Measurements from ENCODE around the gene NAALADL2. TPM values are rescaled to one million over a fixed set of nuclear protein-coding genes. Genes with fewer than 3 reads are reported as not detected.

NAALADL2 gene
- total and polyA plus RNA-seq, 2 of the 4 experiments (the other 2 are of a cell fraction): 3.8 to 19.2 TPM

DNA sequence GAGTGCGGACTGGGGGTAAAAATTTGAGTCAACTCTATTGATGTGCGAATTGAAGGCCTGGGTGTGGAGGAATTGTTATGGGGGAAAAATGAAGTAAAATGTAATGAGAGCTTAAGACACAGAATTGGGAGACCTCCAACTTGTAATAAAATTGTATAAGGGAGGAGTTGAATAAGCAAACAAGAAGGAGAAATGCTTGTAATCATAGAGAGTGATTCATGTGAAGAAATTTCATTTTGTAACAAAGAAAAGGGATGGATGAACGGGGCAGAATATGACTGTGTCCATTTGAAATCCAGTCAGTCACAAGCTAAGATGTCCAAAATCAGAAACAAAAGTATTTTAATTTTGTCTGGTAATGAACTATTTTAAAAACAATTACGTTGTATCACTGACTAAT, 552.3 kb downstream of the NAALADL2 start:
- Histone ChIP-seq H2BK20ac (ENCODE audit: low read depth, low read length) (peak overlapping the region; percentile 98), H2AK5ac (ENCODE audit: low read depth, low read length) (peak overlapping the region; percentile 85), H3K4me2 (ENCODE audit: low read depth, low read length) (peak overlapping the region; percentile 64; the same call in 1 of the 2 replicates), H3K27me3 (ENCODE audit: control insufficient read depth, insufficient read depth, low read length) (no peaks in the 10 kb centered on the region), H2BK120ac (ENCODE audit: low read depth, low read length) (peak overlapping the region; percentile 99), H4K5ac (ENCODE audit: low read depth, low read length) (peak overlapping the region; percentile 99), H2AK9ac (replicated peaks; ENCODE audit: low read depth, low read length, poor library complexity) (no peak overlapping the region), H4K20me1 (ENCODE audit: insufficient read depth, low read length) (no peaks in the 10 kb centered on the region), H3K4me1 (ENCODE audit: control insufficient read depth, insufficient read depth, low read length) (peaks cover 11% of the 10 kb centered on the region), H3K27ac (ENCODE audit: insufficient read depth, low read length) (peak overlapping the region; percentile 100), H3K9me1 (ENCODE audit: insufficient read depth, low read length) (no peaks in the 10 kb centered on the region), H3K56ac (ENCODE audit: extremely low read depth, insufficient read depth, low read length) (peak overlapping the region; percentile 93), H3K14ac (replicated peaks; ENCODE audit: low read depth, low read length) (peak overlapping the region; percentile 83), H3K4me3 (ENCODE audit: insufficient read depth, low read depth, low read length) (no peak overlapping the region), H3K9ac (ENCODE audit: low read depth, low read length) (peak overlapping the region; percentile 78), H3K79me1 (ENCODE audit: low read depth in 1 of 2, low read length in 2 of 2) (no peaks in the 10 kb centered on the region), H3K36me3 (ENCODE audit: control insufficient read depth, insufficient read depth, low read length) (no peaks in the 10 kb centered on the region), H4K8ac (ENCODE audit: low read depth in 2 of 2, low read length in 2 of 2) (peak overlapping the region; percentile 90 to 95), H3K9me3 (ENCODE audit: control insufficient read depth, insufficient read depth, low read length) (no peaks in the 10 kb centered on the region), H2BK5ac (ENCODE audit: low read depth, low read length, poor library complexity, severe bottlenecking) (peak overlapping the region; percentile 97), H2BK15ac (ENCODE audit: low read depth, low read length) (peak overlapping the region; percentile 83; the same call in 2 of the 3 replicates), H4K91ac (ENCODE audit: insufficient read depth, low read depth, low read length) (peak overlapping the region; percentile 97), H3K23ac (ENCODE audit: low read depth, low read length) (peak overlapping the region; percentile 86), H2AFZ (replicated peaks; ENCODE audit: low read length, poor library complexity) (no peak overlapping the region), H3K18ac (ENCODE audit: low read depth, low read length) (peak overlapping the region; percentile 97), H3K4ac (ENCODE audit: low read depth, low read length) (peak overlapping the region; percentile 96)
- 0 out of 2 replicates have a peak, but pooled peaks have one; percentile 37 for TF ChIP-seq FOS (IDR thresholded peaks at IDR 0.05; ENCODE audit: low read depth, low read length)
- TF ChIP-seq, protein P1, sequence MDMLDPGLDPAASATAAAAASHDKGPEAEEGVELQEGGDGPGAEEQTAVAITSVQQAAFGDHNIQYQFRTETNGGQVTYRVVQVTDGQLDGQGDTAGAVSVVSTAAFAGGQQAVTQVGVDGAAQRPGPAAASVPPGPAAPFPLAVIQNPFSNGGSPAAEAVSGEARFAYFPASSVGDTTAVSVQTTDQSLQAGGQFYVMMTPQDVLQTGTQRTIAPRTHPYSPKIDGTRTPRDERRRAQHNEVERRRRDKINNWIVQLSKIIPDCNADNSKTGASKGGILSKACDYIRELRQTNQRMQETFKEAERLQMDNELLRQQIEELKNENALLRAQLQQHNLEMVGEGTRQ (IDR thresholded peaks at IDR 0.05; ENCODE audit: low read depth, low read length): no peak
- 0 out of 2 replicates have a peak, but pooled peaks have one; percentile 4 for TF ChIP-seq CEBPB (IDR thresholded peaks at IDR 0.05; ENCODE audit: low read depth, low read length)
- CTCF ChIA-PET: interaction anchor here (1.2 kb wide), 1 partner anchor 9 kb away, joined by 3 read pairs; no protein-coding TSS in a partner anchor
- in situ Hi-C loops (cut with MboI; ENCODE audit: low sequenced_read_pairs): no loop called here
- ATAC-seq (ENCODE audit: low read depth): peak; percentile 81
- dilution Hi-C loops (cut with HindIII; ENCODE audit: low sequenced_read_pairs, unreplicated experiment): no loop called here
- BruUV-seq (replicated peaks): no TSS peak
- DNase-seq: peak; percentile 82
- 100% methylated on average over 1 of the region's 4 CpGs; no CpG with 5 or more reads in 1 of the 2 experiments for WGBS, 2 experiments (ENCODE audit: extremely low coverage in 2 of 2, insufficient read length in 1 of 2)
- intact Hi-C loops (cut with micrococcal nuclease): loop anchor here (5.0 kb wide), 4 partner anchors 261 to 1021 kb away; no protein-coding TSS in a partner anchor
- POLR2A ChIA-PET (ENCODE audit: unreplicated experiment): no interaction called here

Data from IMR-90 (cell line).